Measurements from ENCODE around the gene AIP. TPM values are rescaled to one million over a fixed set of nuclear protein-coding genes. Genes with fewer than 3 reads are reported as not detected.
A peak's percentile ranks its signal among the peaks of the same experiment; 100 is the strongest.

The AIP gene
- total and polyA plus RNA-seq, 9 of the 15 experiments (the other 6 are each of a cell fraction or from before 2014, with no cell fraction given): 5.2 to 92.5 (median 52.7) TPM

GRCh38 chr11:67482827-67483798, at the start of gene AIP (continued):
- TF ChIP-seq ZNF277 (CRISPR knock-in tag; IDR thresholded peaks at IDR 0.05; ENCODE audit: borderline replicate concordance): no peak
- TF ChIP-seq TBP (optimal IDR thresholded peaks at IDR 0.05; ENCODE audit: low read depth, low read length): peak; percentile 87
- no peak for TF ChIP-seq CBFA2T2 (conservative IDR thresholded peaks at IDR 0.05)
- peak; percentile 85 for TF ChIP-seq HCFC1 (IDR thresholded peaks at IDR 0.05; ENCODE audit: low read depth, low read length)
- TF ChIP-seq XRCC4 (IDR thresholded peaks at IDR 0.05; ENCODE audit: extremely low read depth, insufficient read depth, insufficient read length): no peak
- peak; percentile 26 to 43; a peak in 1 of 4 replicates for TF ChIP-seq TBL1XR1 (IDR thresholded peaks at IDR 0.05; ENCODE audit: low read length in 2 of 2)
- TF ChIP-seq TCF15 (CRISPR knock-in tag; IDR thresholded peaks at IDR 0.05): no peak
- TF ChIP-seq CHD2 (IDR thresholded peaks at IDR 0.05; ENCODE audit: low read depth, low read length): peak; percentile 72
- 0 out of 4 replicates have a peak, but pooled peaks of 1 of the 2 experiments have one; percentile 38 for TF ChIP-seq SIN3A (IDR thresholded peaks at IDR 0.05; ENCODE audit: borderline replicate concordance in 2 of 2, control insufficient read depth in 1 of 2, low read depth in 2 of 2, low read length in 2 of 2)
- TF ChIP-seq STAT5B (CRISPR knock-in tag; IDR thresholded peaks at IDR 0.05): no peak
- no peak for TF ChIP-seq ZNF780A (CRISPR knock-in tag; IDR thresholded peaks at IDR 0.05)
- no peak for TF ChIP-seq ZNF121 (CRISPR knock-in tag; conservative IDR thresholded peaks at IDR 0.05)
- no peak; the same call in 1 of the 2 replicates for TF ChIP-seq CBFB (CRISPR knock-in tag; IDR thresholded peaks at IDR 0.05)
- no peak for TF ChIP-seq PRMT5 (CRISPR knock-in tag; IDR thresholded peaks at IDR 0.05)
- no peak for TF ChIP-seq MAFF (IDR thresholded peaks at IDR 0.05; ENCODE audit: low read length)
- peak in 1 of 2 experiments; percentile 97; a peak in 2 of 4 replicates for TF ChIP-seq MLX (CRISPR knock-in tag; conservative IDR thresholded peaks at IDR 0.05)
- peak; percentile 100 for TF ChIP-seq E2F6 (IDR thresholded peaks at IDR 0.05; ENCODE audit: borderline replicate concordance in 1 of 2, extremely low read depth in 1 of 2, insufficient read depth in 1 of 2, insufficient read length in 1 of 2, low read depth in 1 of 2, low read length in 1 of 2, poor library complexity in 1 of 2, severe bottlenecking in 1 of 2)
- TF ChIP-seq CREBBP (IDR thresholded peaks at IDR 0.05; ENCODE audit: low read depth, low read length): no peak
- TF ChIP-seq ZBTB12 (CRISPR knock-in tag; IDR thresholded peaks at IDR 0.05): 0 out of 2 replicates have a peak, but pooled peaks have one; percentile 8
- TF ChIP-seq DPF2 (IDR thresholded peaks at IDR 0.05): no peak

Data from K562 (cell line).